HUES64 (cell line): ENCODE data around the gene LTBP1.

ENCODE experiments used
- H3K27ac ChIP-seq: 2 replicates; pipeline ENCODE4 v1.7.0; 2013; ENCODE audit warnings: low read depth, low read length, inconsistent platforms
- H3K27me3 ChIP-seq: 2 replicates; pipeline ENCODE4 v1.6.1; 2013; ENCODE audit warnings: mild to moderate bottlenecking, low read length; ENCODE audit not compliant: insufficient read depth
- H3K36me3 ChIP-seq: 2 replicates; pipeline ENCODE4 v1.6.1; 2013; ENCODE audit warnings: mild to moderate bottlenecking, low read length; ENCODE audit not compliant: insufficient read depth
- H3K4me1 ChIP-seq: 2 replicates; pipeline ENCODE4 v1.6.1; 2013; ENCODE audit warnings: mild to moderate bottlenecking, low read length, moderate library complexity; ENCODE audit not compliant: insufficient read depth
- H3K4me3 ChIP-seq: 2 replicates; pipeline ENCODE4 v1.5.1; 2013; ENCODE audit warnings: mild to moderate bottlenecking, low read length, moderate library complexity
- H3K9ac ChIP-seq: 2 replicates; pipeline ENCODE4 v1.6.1; 2013; ENCODE audit warnings: mild to moderate bottlenecking, low read depth, low read length
- H3K9me3 ChIP-seq: 2 replicates; pipeline ENCODE4 v1.6.1; 2013; ENCODE audit warnings: low read depth, low read length; ENCODE audit not compliant: insufficient read depth
- WGBS: fragments of 150-250, 120-280 bp; methylation state at CpG from one replicate; pipeline ENCODE4 v1.1.7; 2013; ENCODE audit warnings: missing lambda C conversion rate; 5-methylcytosine and 5-hydroxymethylcytosine counted together

Gene LTBP1

GRCh38 chr2:33292063-33292462 lies 345.3 kb downstream of the LTBP1 start:
- Histone ChIP-seq H3K36me3 (no peaks in the 10 kb centered on the region), H3K27ac (no peak overlapping the region), H3K4me1 (peaks cover 13% of the 10 kb centered on the region; the same call in 1 of the 2 replicates), H3K9me3 (no peaks in the 10 kb centered on the region), H3K27me3 (no peaks in the 10 kb centered on the region), H3K4me3 (no peak overlapping the region), H3K9ac (no peak overlapping the region)
- 100% methylated on average over 1 of the region's 2 CpGs for WGBS

GRCh38 chr2:33292981-33293595 lies 346.3 kb downstream of the LTBP1 start:
- H3K36me3 ChIP-seq: no peaks in the 10 kb centered on the region
- no peak overlapping the region for H3K9ac ChIP-seq
- no peak overlapping the region for H3K4me3 ChIP-seq
- no peaks in the 10 kb centered on the region for H3K27me3 ChIP-seq
- 84% methylated on average over 8 of the region's 11 CpGs for WGBS
- H3K9me3 ChIP-seq: no peaks in the 10 kb centered on the region
- H3K4me1 ChIP-seq: peaks cover 13% of the 10 kb centered on the region; the same call in 1 of the 2 replicates
- no peak overlapping the region for H3K27ac ChIP-seq

DNA sequence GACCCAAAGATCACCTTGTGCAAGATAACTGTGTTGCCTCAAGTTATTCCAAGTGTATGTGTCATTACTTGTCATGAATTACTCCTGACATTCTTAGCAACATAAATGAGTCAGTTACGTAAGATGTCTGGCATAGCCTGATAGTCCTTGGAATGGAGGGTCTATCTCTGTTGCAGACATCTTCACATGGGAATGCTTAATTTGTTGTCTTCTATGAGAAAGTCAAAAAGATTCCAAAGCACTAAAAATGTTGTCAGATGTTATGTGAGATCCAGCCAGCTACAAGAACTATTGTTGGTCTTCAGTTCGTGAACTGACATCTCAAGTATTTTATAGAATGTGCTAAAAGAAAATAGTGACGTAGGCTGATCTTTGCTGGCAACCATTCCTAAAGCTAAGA lies 351.5 kb downstream of the LTBP1 start:
- H3K4me1 ChIP-seq: peaks cover 3% of the 10 kb centered on the region; the same call in 1 of the 2 replicates
- no peak overlapping the region for H3K4me3 ChIP-seq
- no peaks in the 10 kb centered on the region for H3K27me3 ChIP-seq
- no peaks in the 10 kb centered on the region for H3K9me3 ChIP-seq
- no peak overlapping the region for H3K27ac ChIP-seq
- no peak overlapping the region for H3K9ac ChIP-seq
- H3K36me3 ChIP-seq: no peaks in the 10 kb centered on the region
- WGBS: 94% methylated on average over 3 of the region's 3 CpGs

GRCh38 chr2:33301355-33301754 lies 354.6 kb downstream of the LTBP1 start:
- no peak overlapping the region for H3K27ac ChIP-seq
- H3K9ac ChIP-seq: no peak overlapping the region
- no peaks in the 10 kb centered on the region for H3K36me3 ChIP-seq
- H3K27me3 ChIP-seq: no peaks in the 10 kb centered on the region
- H3K4me3 ChIP-seq: no peak overlapping the region
- H3K4me1 ChIP-seq: peaks cover 4% of the 10 kb centered on the region; the same call in 1 of the 2 replicates
- no peaks in the 10 kb centered on the region for H3K9me3 ChIP-seq
- 98% methylated on average over 3 of the region's 3 CpGs for WGBS

DNA sequence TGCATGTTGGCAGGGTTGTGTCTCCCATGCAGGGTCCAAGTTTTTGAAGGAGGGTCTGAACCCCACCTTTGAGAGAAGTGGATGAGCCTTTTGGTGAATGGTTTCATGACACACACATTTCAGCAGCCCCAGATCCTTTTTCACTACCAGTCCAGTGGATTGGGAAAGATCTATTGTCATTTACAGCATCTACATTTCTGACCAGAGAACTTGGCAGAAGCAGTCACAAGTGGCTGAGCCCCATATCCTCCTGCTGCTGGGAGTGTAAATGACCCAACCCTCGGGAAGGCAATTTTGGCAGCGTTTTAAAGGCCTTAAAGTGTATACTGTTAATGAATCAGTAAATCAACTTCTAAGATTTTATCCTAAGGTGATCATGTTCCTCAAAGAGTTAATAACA lies 355.6 kb downstream of the LTBP1 start:
- Histone ChIP-seq H3K27me3 (no peaks in the 10 kb centered on the region), H3K9ac (no peak overlapping the region), H3K4me3 (no peak overlapping the region), H3K4me1 (peaks cover 4% of the 10 kb centered on the region; the same call in 1 of the 2 replicates), H3K27ac (no peak overlapping the region), H3K9me3 (no peaks in the 10 kb centered on the region), H3K36me3 (no peaks in the 10 kb centered on the region)
- 86% methylated on average over 1 of the region's 2 CpGs for WGBS

DNA sequence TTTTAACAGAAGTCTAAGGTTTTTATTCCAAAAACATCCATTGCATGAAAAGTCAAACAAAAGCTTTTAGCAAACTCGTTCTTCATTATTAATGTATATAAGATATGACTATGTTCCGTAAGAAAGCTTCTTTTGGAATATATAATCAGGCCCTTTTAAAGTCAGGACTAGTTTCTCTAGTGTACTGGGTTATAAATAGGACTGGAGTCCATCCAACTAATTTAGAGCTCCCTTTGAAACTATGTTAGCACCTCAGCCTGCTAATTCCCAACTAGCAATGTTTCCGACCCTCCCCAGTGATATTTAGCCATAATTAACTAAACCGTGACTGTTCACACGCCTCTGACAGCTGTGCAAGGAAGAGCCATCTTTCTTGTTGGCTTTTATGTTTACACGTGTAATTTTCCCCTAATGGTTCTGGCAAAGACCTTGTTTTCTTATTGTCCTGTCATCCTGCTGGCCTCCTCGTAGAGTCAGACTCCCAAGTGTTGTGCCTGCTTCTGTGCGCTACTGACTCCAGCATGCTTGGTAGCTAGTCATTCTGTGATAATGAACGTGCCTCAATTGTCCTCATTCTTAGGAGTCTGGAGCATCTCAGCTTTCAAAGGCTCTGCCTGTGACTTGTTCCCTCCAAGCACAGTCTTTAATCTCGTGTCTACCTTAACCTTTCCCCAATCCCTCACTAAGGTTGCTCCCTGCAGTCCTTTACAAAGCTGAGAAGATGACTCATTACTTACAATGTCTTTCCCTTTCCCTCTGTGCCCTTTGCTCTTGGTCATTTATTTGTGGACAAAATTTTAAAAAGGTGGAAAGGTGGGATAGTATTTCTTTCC lies 357.5 kb downstream of the LTBP1 start:
- no peaks in the 10 kb centered on the region for H3K27me3 ChIP-seq
- no peak overlapping the region for H3K9ac ChIP-seq
- no peaks in the 10 kb centered on the region for H3K36me3 ChIP-seq
- H3K9me3 ChIP-seq: no peaks in the 10 kb centered on the region
- WGBS: 87% methylated on average over 9 of the region's 10 CpGs
- no peak overlapping the region for H3K27ac ChIP-seq
- H3K4me1 ChIP-seq: peaks cover 4% of the 10 kb centered on the region; the same call in 1 of the 2 replicates
- H3K4me3 ChIP-seq: no peak overlapping the region

GRCh38 chr2:33307659-33308270 lies 361.0 kb downstream of the LTBP1 start:
- 96% methylated on average over 8 of the region's 9 CpGs for WGBS
- H3K27ac ChIP-seq: no peak overlapping the region
- peaks cover 4% of the 10 kb centered on the region; the same call in 1 of the 2 replicates for H3K4me1 ChIP-seq
- H3K27me3 ChIP-seq: no peaks in the 10 kb centered on the region
- H3K9ac ChIP-seq: no peak overlapping the region
- H3K9me3 ChIP-seq: no peaks in the 10 kb centered on the region
- H3K36me3 ChIP-seq: no peaks in the 10 kb centered on the region
- no peak overlapping the region for H3K4me3 ChIP-seq

DNA sequence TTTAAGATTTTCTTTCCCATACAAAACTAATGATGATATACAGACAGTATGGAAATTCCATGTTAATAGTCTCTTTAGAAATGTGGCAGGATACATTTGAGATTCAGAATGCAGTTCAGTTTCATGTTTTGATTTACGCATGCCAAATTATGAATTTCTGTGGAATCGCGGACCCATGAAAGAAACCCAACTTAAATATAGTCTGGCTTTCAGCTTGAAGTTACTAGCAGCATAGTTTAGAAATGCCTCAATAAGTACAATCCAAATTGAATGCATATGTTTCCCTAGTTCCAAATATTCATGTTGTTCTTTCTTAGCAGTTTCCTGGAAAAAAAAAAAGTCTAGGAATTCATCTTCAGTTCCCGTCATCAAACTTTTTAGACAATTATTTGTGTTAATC lies 365.6 kb downstream of the LTBP1 start:
- H3K27me3 ChIP-seq: no peaks in the 10 kb centered on the region
- 95% methylated on average over 3 of the region's 4 CpGs for WGBS
- H3K27ac ChIP-seq: no peak overlapping the region
- H3K9me3 ChIP-seq: no peaks in the 10 kb centered on the region
- H3K9ac ChIP-seq: no peak overlapping the region
- no peaks in the 10 kb centered on the region for H3K4me1 ChIP-seq
- no peak overlapping the region for H3K4me3 ChIP-seq
- no peaks in the 10 kb centered on the region for H3K36me3 ChIP-seq

- no peaks in the 10 kb centered on the region for H3K9me3 ChIP-seq
- H3K36me3 ChIP-seq: no peaks in the 10 kb centered on the region
- no peaks in the 10 kb centered on the region for H3K4me1 ChIP-seq
- H3K27me3 ChIP-seq: no peaks in the 10 kb centered on the region
- 94% methylated on average over 3 of the region's 3 CpGs for WGBS
- no peak overlapping the region for H3K4me3 ChIP-seq
- no peak overlapping the region for H3K27ac ChIP-seq
- no peak overlapping the region for H3K9ac ChIP-seq
These were observed 366.3 kb downstream of the LTBP1 start for GRCh38 chr2:33313039-33313438.

DNA sequence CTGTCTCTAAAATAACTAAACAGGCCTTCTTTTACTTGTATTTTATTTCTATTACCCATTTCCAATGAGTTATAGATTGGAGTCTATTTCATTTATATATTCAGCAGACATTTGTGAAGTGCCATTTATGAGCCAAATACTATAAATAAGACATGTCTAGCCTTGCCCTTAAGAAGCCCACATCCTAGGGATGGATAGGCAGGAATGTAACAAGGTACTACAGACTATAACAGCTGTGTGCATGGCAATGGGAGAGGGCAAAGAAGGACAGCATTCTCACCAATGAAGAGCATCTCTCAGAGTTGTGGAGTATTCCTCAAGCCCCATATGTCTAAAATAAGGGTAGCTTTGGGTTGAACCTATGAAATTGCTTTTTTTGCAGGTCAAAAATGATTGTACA lies 367.8 kb downstream of the LTBP1 start:
- Histone ChIP-seq H3K9ac (no peak overlapping the region), H3K27ac (no peak overlapping the region), H3K36me3 (no peaks in the 10 kb centered on the region), H3K4me3 (no peak overlapping the region), H3K9me3 (no peaks in the 10 kb centered on the region), H3K4me1 (no peaks in the 10 kb centered on the region), H3K27me3 (no peaks in the 10 kb centered on the region)

GRCh38 chr2:33316328-33316727 lies 369.6 kb downstream of the LTBP1 start:
- Histone ChIP-seq H3K27me3 (no peaks in the 10 kb centered on the region), H3K4me1 (no peaks in the 10 kb centered on the region), H3K4me3 (no peak overlapping the region), H3K9me3 (no peaks in the 10 kb centered on the region), H3K9ac (no peak overlapping the region), H3K36me3 (no peaks in the 10 kb centered on the region), H3K27ac (no peak overlapping the region)
- WGBS: 94% methylated on average over 1 of the region's 1 CpG
